ENCODE results near the gene OR7G3. TPM values are rescaled to one million over a fixed set of nuclear protein-coding genes. Genes with fewer than 3 reads are reported as not detected.

Gene OR7G3
- not detected in 2 replicates for total RNA-seq

GRCh38 chr19:9126900-9127405 lies at the start of gene OR7G3:
TSS of gene OR7G3 (minus strand) at chr19:9126950. CDS start at chr19:9126950, 0 bp downstream.
- Mint-ChIP-seq H3K9me3 (peaks cover 8% of the 10 kb centered on the region), H3K27me3 (ENCODE audit: insufficient read depth) (peaks cover 5% of the 10 kb centered on the region), H3K4me3 (no peak within 1 kb of the TSS), H3K4me1 (ENCODE audit: low read depth) (no peaks in the 10 kb centered on the region), H3K36me3 (ENCODE audit: low read depth) (no peaks in the 10 kb centered on the region), H3K27ac (no peak within 1 kb of the TSS)
- intact Hi-C loops (cut with micrococcal nuclease), result no loop called here
- DNase-seq (ENCODE audit: low spot score), result no peak

GRCh38 chr19:9175326-9175725 lies 48.6 kb upstream of the OR7G3 start:
- Mint-ChIP-seq H3K9me3 (peaks cover 15% of the 10 kb centered on the region), H3K27ac (no peak overlapping the region), H3K36me3 (ENCODE audit: low read depth) (peaks cover 8% of the 10 kb centered on the region), H3K4me1 (ENCODE audit: low read depth) (no peaks in the 10 kb centered on the region), H3K27me3 (ENCODE audit: insufficient read depth) (no peaks in the 10 kb centered on the region), H3K4me3 (no peak overlapping the region)
- no peak for DNase-seq (ENCODE audit: low spot score)
- intact Hi-C loops (cut with micrococcal nuclease), result no loop called here

GRCh38 chr19:9171393-9171991 lies 44.7 kb upstream of the OR7G3 start:
- no peaks in the 10 kb centered on the region for H3K4me1 Mint-ChIP-seq (ENCODE audit: low read depth)
- peaks cover 12% of the 10 kb centered on the region for H3K36me3 Mint-ChIP-seq (ENCODE audit: low read depth)
- no peaks in the 10 kb centered on the region for H3K27me3 Mint-ChIP-seq (ENCODE audit: insufficient read depth)
- no peak for DNase-seq (ENCODE audit: low spot score)
- intact Hi-C loops (cut with micrococcal nuclease), result no loop called here
- H3K27ac Mint-ChIP-seq, result no peak overlapping the region
- no peak overlapping the region for H3K4me3 Mint-ChIP-seq
- H3K9me3 Mint-ChIP-seq, result peaks cover 8% of the 10 kb centered on the region

GRCh38 chr19:9166846-9167245 lies 40.1 kb upstream of the OR7G3 start:
- intact Hi-C loops (cut with micrococcal nuclease), result no loop called here
- Mint-ChIP-seq H3K4me3 (no peak overlapping the region), H3K27ac (no peak overlapping the region), H3K27me3 (ENCODE audit: insufficient read depth) (no peaks in the 10 kb centered on the region), H3K36me3 (ENCODE audit: low read depth) (peaks cover 37% of the 10 kb centered on the region), H3K4me1 (ENCODE audit: low read depth) (no peaks in the 10 kb centered on the region), H3K9me3 (peaks cover 21% of the 10 kb centered on the region)
- DNase-seq (ENCODE audit: low spot score), result no peak

GRCh38 chr19:9165261-9165660 lies 38.5 kb upstream of the OR7G3 start:
- H3K27ac Mint-ChIP-seq, result no peak overlapping the region
- H3K4me3 Mint-ChIP-seq, result no peak overlapping the region
- intact Hi-C loops (cut with micrococcal nuclease), result no loop called here
- DNase-seq (ENCODE audit: low spot score), result no peak
- no peaks in the 10 kb centered on the region for H3K4me1 Mint-ChIP-seq (ENCODE audit: low read depth)
- peaks cover 53% of the 10 kb centered on the region for H3K36me3 Mint-ChIP-seq (ENCODE audit: low read depth)
- H3K27me3 Mint-ChIP-seq (ENCODE audit: insufficient read depth), result no peaks in the 10 kb centered on the region
- H3K9me3 Mint-ChIP-seq, result peaks cover 37% of the 10 kb centered on the region

- H3K4me1 Mint-ChIP-seq (ENCODE audit: low read depth), result no peaks in the 10 kb centered on the region
- peaks cover 50% of the 10 kb centered on the region for H3K9me3 Mint-ChIP-seq
- H3K36me3 Mint-ChIP-seq (ENCODE audit: low read depth), result peaks cover 86% of the 10 kb centered on the region
- H3K27me3 Mint-ChIP-seq (ENCODE audit: insufficient read depth), result no peaks in the 10 kb centered on the region
- no peak overlapping the region for H3K27ac Mint-ChIP-seq
- intact Hi-C loops (cut with micrococcal nuclease), result no loop called here
- DNase-seq (ENCODE audit: low spot score), result no peak
- no peak overlapping the region for H3K4me3 Mint-ChIP-seq
Measured at GRCh38 chr19:9161427-9161826, 34.7 kb upstream of the OR7G3 start.

- Mint-ChIP-seq H3K4me1 (ENCODE audit: low read depth) (no peaks in the 10 kb centered on the region), H3K4me3 (no peak overlapping the region), H3K27me3 (ENCODE audit: insufficient read depth) (no peaks in the 10 kb centered on the region), H3K9me3 (peaks cover 62% of the 10 kb centered on the region), H3K27ac (no peak overlapping the region), H3K36me3 (ENCODE audit: low read depth) (peaks cover 93% of the 10 kb centered on the region)
- DNase-seq (ENCODE audit: low spot score), result no peak
- intact Hi-C loops (cut with micrococcal nuclease), result no loop called here
Measured at GRCh38 chr19:9159891-9160290, 33.1 kb upstream of the OR7G3 start.

GRCh38 chr19:9156304-9156703 lies 29.6 kb upstream of the OR7G3 start:
- Mint-ChIP-seq H3K36me3 (ENCODE audit: low read depth) (peaks cover 98% of the 10 kb centered on the region), H3K27ac (no peak overlapping the region), H3K4me3 (no peak overlapping the region), H3K27me3 (ENCODE audit: insufficient read depth) (no peaks in the 10 kb centered on the region), H3K9me3 (peaks cover 69% of the 10 kb centered on the region), H3K4me1 (ENCODE audit: low read depth) (no peaks in the 10 kb centered on the region)
- no peak for DNase-seq (ENCODE audit: low spot score)
- intact Hi-C loops (cut with micrococcal nuclease), result no loop called here

GRCh38 chr19:9155591-9155990 lies 28.8 kb upstream of the OR7G3 start:
- intact Hi-C loops (cut with micrococcal nuclease), result no loop called here
- no peaks in the 10 kb centered on the region for H3K27me3 Mint-ChIP-seq (ENCODE audit: insufficient read depth)

GRCh38 chr19:9151367-9151766 lies 24.6 kb upstream of the OR7G3 start:
- no peak for DNase-seq (ENCODE audit: low spot score)
- Mint-ChIP-seq H3K4me3 (no peak overlapping the region), H3K9me3 (peaks cover 87% of the 10 kb centered on the region), H3K27ac (no peak overlapping the region), H3K4me1 (ENCODE audit: low read depth) (no peaks in the 10 kb centered on the region), H3K36me3 (ENCODE audit: low read depth) (peaks cover 93% of the 10 kb centered on the region), H3K27me3 (ENCODE audit: insufficient read depth) (no peaks in the 10 kb centered on the region)
- intact Hi-C loops (cut with micrococcal nuclease), result no loop called here

More at GRCh38 chr19:9155591-9155990, 28.8 kb upstream of the OR7G3 start:
- DNase-seq (ENCODE audit: low spot score), result no peak
- Mint-ChIP-seq H3K4me1 (ENCODE audit: low read depth) (no peaks in the 10 kb centered on the region), H3K4me3 (no peak overlapping the region), H3K9me3 (peaks cover 69% of the 10 kb centered on the region), H3K36me3 (ENCODE audit: low read depth) (peaks cover 98% of the 10 kb centered on the region), H3K27ac (no peak overlapping the region)

- Mint-ChIP-seq H3K27ac (no peak overlapping the region), H3K27me3 (ENCODE audit: insufficient read depth) (no peaks in the 10 kb centered on the region), H3K9me3 (peaks cover 86% of the 10 kb centered on the region), H3K4me1 (ENCODE audit: low read depth) (no peaks in the 10 kb centered on the region), H3K36me3 (ENCODE audit: low read depth) (peaks cover 89% of the 10 kb centered on the region), H3K4me3 (no peak overlapping the region)
- DNase-seq (ENCODE audit: low spot score), result no peak
- intact Hi-C loops (cut with micrococcal nuclease), result no loop called here
Measured at GRCh38 chr19:9150650-9151049, 23.9 kb upstream of the OR7G3 start.

GRCh38 chr19:9149997-9150396 lies 23.2 kb upstream of the OR7G3 start:
- H3K9me3 Mint-ChIP-seq, result peaks cover 86% of the 10 kb centered on the region
- H3K27ac Mint-ChIP-seq, result no peak overlapping the region
- no peaks in the 10 kb centered on the region for H3K4me1 Mint-ChIP-seq (ENCODE audit: low read depth)
- intact Hi-C loops (cut with micrococcal nuclease), result no loop called here
- H3K36me3 Mint-ChIP-seq (ENCODE audit: low read depth), result peaks cover 88% of the 10 kb centered on the region
- no peak overlapping the region for H3K4me3 Mint-ChIP-seq
- H3K27me3 Mint-ChIP-seq (ENCODE audit: insufficient read depth), result no peaks in the 10 kb centered on the region
- DNase-seq (ENCODE audit: low spot score), result no peak

GRCh38 chr19:9148697-9149096 lies 21.9 kb upstream of the OR7G3 start:
- no peak for DNase-seq (ENCODE audit: low spot score)
- H3K27ac Mint-ChIP-seq, result no peak overlapping the region
- peaks cover 86% of the 10 kb centered on the region for H3K36me3 Mint-ChIP-seq (ENCODE audit: low read depth)
- no peak overlapping the region for H3K4me3 Mint-ChIP-seq
- H3K9me3 Mint-ChIP-seq, result peaks cover 85% of the 10 kb centered on the region
- intact Hi-C loops (cut with micrococcal nuclease), result no loop called here
- H3K4me1 Mint-ChIP-seq (ENCODE audit: low read depth), result no peaks in the 10 kb centered on the region
- H3K27me3 Mint-ChIP-seq (ENCODE audit: insufficient read depth), result no peaks in the 10 kb centered on the region

- H3K4me1 Mint-ChIP-seq (ENCODE audit: low read depth), result peaks cover 11% of the 10 kb centered on the region
- peaks cover 81% of the 10 kb centered on the region for H3K9me3 Mint-ChIP-seq
- no peak overlapping the region for H3K4me3 Mint-ChIP-seq
- no peak for DNase-seq (ENCODE audit: low spot score)
- intact Hi-C loops (cut with micrococcal nuclease), result no loop called here
- no peaks in the 10 kb centered on the region for H3K27me3 Mint-ChIP-seq (ENCODE audit: insufficient read depth)
- H3K27ac Mint-ChIP-seq, result no peak overlapping the region
- H3K36me3 Mint-ChIP-seq (ENCODE audit: low read depth), result peaks cover 81% of the 10 kb centered on the region
Measured at GRCh38 chr19:9146882-9147281, 20.1 kb upstream of the OR7G3 start.
